NCI-H1048 (cell line): ENCODE data around the gene DDN.
A peak's percentile ranks its signal among the peaks of the same experiment; 100 is the strongest.

Source experiments
- DNase-seq: peaks from one replicate; lab custom pipeline; 2025; lab: John Stamatoyannopoulos, UW

Gene DDN

DNA sequence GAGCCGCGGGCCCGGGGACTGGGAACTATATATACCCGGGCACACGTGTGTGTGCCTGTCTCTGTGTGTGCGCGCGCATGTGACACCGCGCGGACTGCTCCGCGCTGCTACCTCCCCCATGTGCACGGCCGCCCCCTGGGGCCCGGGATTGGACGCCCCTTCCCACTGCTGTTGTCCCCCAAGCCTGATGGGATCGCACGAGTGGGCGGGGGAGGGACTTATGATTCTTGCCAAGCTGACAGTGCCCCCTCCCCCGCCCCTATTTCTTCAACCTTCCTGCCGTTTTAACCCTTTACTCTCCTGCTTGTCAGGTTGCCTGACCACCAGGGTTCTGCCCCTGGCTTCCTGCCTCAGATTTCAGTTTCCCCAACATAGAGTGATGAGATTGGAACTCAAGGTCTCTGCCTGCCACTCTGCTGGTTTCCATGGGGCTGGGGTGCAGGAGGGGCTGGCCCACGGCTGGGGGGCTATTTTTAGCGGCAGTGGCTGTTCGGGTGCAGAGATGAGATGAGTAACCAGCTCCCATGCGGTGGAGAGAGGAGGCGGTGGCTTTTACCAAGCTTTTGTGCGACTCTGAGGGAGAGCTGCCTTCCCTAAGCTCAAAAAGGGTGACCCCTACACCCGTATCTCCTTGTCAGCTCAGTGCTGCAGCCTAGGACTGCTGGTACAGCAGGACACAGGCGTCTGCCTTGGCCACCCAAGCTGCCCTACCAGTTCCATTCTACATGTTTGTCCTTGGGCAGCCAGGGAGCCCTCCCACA lies at the start of gene DDN:
DDN (minus strand) TSS at position 5 of the 761 bp plus-strand sequence. CDS start 88 bp downstream, outside the sequence.
- DNase-seq = no peak

DNA sequence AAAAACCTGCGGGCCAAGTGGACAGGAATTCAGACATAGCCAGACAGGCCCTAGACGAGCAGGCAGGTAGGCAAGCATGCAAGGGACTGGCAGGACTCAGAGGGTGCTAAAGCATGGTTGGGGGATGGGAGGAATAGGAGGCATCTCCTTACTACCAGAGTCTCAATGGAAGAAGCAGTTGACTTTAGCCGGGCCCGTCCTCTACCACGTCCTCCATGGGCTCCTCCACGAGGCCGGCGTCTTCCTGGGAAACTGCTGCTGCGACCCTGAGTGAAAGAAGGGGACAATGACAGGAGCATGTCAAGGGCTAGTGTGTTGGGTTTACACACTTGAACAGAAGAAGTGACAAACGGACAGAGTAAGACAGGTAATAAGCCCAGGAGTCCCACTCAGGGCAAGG lies 49.8 kb upstream of the DDN start:
- no peak for DNase-seq

DNA sequence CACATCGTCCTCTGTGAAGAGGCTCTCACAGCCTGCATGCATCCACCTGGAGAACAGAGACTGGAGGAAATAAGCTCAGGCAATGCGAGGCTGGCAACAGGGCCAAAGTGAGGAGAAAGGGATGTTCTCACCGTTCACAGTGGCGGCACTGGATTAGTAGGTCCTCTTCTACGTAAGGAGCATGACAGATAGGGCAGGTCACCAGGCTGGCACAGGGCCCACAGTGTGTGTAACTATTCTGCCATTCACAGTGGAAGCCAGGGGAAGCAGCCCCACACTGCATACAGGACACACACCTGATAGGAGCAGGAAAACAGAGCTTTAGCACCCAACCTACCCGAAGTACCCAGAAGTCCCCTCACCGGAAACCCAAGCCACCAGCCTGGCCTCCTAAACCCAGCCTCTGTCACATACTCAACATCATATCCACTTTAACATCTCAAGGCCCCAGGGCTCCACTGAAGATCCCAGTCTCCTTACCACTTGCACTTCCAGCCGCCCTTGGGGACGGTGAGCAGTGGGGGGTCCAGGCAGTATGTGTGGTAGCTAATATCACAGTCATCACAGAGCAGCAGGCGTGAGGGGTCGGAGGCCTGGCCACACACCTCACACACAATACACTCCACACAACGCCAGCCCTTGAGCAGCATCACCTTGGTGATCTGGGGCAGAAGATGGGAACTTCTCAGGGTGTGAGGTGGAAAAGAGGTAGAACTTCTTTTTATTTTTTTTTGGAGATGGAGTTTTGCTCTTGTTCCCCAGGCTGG lies 47.1 kb upstream of the DDN start:
- DNase-seq = no peak

DNA sequence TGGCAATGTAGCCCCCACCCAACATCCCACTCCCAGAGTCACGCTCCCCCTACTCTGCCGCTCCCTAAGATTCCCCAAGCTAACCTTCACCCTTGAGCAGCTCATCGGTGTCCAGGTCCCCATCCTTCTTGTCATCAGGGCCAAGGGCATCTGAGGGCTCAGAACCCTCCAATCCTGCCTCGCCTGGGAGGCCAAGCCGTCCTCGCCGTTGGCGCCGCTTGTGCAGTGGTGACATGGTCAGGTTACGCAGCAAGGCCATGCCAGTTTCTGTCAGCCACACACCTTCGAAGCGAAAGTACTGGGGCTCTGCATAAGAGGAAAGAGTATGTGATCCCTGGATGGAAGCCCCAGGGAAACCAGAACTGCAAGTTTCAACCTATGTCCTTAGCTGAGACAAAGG lies 45.5 kb upstream of the DDN start:
- DNase-seq = no peak

DNA sequence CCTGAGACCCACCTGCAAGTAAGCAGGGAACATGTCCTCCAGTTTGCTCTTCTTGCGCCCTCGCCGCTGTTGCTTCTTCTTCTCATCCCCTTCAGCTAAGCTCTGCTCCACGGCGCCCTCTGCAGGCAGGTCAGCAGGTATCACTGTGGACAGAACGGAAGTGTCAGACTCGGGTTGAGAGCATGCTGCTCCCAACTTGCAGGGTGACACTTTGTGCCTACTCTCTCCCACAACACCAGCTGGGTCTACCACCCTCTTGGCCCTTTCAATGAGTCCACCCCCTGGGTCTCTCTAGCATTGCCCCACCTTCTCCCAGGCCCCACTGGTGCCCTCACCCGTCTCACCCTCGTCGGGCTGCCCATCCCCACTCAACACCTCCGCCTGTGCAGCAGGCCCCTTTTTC lies 44.7 kb upstream of the DDN start:
- peak; percentile 38 for DNase-seq

DNA sequence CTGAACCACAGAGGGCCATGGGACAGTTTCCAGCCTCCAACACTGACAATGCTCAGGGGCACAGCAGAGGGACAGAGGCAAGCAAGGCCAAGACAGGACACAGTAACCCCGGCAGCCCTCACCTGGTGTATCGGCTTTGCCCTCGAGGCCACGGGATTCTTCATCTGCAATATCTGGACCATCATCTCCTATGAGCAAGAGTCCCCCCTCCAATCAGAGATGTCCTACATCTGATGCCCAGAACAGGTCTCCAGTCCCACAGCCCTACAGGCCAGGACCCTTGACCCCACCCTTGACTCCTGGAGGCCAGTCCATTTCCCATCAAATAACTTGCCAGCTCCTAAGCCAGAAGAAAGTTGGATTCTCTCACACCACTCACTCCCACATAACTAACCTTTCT lies 44.1 kb upstream of the DDN start:
- no peak for DNase-seq

DNA sequence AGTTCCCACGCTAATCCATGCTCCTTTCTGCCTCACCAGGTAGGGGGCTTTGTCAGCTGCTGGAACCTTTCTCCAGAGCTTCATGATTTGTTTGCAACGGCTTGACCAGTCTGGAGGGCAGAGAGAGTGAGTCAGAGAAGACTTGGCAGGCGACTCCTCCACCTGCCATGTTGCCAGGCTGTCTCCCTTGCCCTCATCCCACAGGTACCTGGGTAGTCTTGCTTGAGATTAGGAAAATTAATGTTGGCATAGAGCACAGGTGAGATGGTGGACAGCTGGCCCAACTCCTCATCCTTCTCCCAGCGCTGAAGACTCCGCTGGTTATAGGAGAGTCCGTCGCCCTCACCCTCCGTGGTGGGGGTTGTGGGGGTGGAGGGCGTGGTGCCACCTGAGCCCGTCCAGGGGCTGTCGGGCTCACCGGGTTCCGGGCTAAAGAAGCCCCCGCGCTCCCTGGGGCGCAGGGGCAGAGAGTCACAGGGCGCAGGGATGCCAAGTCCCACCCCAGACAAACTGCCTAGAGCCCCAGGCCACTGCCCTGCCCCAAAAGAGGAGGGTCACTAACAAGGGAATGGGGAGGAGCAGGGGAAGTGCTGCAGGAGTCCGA lies 42.8 kb upstream of the DDN start:
- DNase-seq = no peak

DNA sequence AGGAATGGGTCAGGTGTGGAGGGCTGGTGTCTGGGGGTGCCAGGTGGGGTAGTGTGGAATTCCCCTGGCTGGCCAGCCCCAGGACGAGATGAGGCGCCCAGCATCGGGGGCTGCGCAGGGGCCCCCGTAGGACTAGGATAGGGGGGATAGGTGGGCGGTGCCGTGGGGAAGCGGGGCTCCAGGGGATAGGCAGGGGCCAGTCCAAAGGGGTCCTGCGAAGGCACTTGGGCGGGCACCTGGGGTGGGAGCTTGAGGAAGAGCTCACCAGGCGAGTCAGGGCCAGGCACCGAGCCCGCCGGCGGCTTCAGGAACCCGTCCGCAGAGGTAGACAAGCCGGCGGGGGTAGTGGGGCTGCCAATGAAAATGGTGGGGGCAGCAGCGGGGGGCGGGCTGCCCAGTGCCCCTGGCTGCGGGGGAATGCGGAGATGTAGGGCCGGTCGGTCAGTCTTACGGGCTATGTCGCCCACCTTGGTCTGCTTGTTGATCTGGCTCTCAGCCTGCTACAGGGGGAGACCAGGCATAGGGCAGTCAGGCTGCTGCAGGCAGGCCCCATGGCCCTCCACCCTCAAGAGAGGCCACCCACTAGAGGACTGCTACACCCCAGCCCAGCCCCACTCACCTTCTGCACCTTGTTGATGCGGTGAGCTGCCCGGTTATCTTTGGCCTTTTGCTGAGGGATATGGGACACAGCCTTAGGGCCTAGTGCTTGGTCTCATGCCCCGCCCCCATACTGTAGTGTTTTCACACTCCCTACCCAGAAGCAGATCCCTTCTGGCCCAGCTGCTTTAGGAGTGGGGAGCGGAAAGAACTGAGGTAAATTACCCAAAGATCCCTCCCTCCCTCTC lies 42.1 kb upstream of the DDN start:
- no peak for DNase-seq

DNA sequence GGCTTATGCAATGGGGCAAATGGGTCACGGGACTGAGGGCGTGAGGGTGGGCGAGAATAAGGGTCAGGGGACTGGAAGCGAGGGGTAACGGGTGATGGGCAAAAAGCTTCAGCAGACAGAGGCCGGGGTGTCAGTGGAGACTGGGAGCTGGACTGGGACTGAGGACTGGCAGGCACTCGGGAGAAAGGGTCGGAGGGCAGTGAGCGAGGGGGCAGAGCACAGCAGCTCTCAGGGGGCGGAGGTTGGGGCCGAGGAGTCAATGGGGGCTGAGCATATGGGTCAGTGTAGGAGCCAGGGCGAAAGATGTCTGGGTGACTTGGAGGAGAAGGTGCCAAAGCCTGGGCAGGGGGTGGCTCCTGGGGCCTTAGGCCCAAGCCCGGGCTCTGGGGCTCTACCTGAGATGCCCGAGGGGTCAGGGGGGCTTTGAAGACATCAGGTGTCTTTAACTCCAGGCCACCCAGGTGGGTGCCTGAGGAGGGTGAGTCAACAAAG lies 41.2 kb upstream of the DDN start:
- DNase-seq = no peak

DNA sequence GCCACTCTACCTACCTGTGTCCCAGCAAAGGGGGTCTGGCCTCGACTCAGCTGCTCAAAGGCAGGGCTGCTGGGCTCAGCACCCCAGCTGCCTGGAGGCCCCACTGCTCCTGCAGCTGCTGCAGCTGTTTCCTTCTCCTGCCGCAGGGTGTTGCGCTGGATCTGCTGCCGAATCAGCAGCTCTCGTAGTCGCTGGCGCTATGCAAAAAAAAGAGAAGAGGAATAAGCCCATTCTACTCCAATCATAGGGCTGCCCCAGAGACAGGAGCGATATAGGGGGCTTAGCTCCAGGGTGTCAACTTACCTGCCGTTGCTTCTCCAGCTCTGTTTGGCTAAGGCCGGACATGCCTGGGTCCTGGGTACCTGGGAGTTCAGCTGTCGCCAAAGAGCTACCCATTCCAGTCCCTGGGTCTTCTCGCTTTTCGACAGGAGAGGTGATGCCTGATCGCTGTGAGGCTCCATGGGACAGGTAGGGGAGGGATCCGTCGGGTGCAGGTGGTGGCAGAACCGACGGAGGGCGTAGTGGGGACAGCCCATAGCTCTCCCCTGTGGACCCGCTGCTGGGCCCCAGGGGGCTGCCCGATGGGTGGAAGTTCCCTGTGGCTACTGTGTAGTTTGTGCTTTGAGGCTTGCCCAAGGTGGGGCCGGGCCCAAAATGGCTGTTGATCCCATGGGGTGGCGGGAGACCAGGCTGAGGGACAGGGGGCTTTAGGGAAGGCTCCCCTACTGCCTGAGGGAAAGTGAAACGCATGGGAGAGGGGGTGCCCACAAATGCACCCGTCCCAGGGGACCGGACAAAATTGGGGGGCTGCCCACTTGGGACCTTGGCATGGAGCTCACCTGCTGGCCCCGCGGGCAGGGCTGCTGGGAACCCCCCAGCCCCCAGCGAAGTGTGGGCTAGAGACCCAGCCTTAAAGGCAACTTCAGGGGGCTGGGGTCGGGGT lies 40.5 kb upstream of the DDN start:
- DNase-seq = no peak

DNA sequence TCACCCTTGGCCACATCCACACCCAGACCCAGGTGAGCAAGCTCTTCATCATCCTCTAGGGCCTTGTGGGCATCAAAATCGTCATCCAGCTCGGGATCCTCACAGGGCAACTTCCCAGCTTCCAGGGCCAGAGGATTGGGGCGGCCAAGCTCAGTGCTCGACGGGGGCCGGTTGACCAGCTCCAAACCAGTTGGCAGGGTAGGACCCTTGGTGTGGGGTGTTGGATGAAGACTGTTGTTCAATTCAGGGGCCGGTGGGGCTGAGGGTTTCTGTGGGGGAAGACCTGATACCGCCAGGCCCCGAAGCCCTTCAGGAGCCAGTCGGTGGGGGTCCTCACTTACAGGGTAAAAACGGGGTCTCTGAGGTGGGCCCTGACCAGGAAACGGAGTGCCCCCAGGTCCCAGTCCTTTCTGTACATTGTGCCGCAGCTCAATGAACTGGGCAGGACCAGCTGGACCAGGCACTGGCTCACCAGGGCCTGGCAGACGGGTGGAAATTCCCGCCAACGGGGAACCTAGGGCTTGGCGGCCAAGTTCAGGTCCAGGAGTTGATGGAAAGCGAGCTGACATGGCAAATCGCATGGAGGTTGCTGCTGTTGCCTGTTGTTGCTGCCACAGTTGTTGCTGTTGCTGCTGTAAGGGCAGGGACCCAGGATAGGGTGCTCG lies 39.2 kb upstream of the DDN start:
- no peak for DNase-seq

DNA sequence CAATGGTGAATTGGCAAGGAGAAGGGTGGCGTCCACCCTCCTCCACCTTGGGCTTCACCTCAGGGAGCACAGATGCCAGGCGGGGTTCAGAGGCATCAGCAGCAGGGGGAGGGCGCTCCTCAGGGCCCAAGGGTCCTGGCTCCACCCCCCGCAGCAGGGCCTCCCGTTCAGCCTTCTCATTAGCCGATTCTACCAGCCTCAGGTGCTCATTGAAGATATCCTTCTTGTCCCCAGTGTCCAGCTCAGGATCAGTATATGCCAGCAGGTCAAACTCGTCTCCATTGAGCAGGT lies 38.7 kb upstream of the DDN start:
- DNase-seq = no peak

DNA sequence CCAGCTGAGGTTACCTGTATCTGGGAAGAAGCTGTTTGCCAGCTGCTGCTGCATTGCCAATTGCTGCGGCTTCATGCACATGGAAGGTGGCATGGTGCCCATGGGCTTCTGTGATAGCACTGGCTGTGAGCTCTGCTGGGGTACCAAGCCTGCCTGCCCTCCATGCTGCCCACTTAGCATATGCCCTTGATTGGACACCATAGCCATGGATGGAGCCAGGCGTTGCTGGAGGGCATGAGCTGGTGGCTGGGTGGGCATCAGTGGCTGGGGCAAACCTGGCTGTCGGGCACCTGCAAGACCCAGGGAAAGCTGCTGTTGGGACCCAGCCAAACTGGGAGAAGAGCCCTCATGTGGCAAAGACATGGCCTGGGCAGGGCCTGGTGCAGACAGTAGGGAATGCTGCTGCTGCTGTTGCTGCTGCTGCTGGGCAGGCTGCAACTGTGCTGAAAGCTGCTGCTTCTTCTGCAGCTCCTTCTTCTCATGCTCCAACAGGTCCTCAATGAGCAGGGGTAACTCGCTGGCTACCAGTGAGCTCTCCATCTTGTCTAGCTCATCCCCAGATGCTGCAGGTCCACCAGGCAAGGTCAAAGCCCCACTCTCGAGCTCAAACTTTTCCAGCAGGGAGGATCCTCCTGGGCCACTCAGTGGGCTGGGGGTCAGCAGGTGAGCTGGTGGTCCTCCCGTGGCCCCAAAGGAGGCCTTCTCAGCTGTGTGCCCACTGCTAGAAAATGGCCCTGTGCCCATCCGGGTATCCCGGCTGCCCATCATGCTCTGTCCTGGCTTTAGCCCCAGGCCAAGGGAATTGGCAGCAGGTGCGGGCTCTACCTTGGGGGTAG lies 38.2 kb upstream of the DDN start:
- DNase-seq = no peak

DNA sequence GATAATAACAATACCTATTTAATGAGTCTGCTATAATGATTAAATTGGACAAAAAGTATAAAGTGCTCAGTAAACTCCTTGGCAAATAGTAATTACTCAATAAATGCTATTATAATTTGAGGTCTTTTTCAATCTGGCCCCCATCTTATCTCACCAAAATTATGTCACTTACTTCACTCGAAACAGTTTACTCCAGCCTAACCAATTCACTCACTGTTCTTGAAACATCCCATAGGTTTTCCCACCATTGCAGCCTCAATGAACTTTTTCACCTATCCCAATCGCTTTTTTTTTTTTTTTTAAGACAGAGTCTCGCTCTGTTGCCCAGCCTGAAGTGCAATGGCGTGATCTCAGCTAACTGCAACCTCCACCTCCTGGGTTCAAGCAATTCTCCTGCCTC lies 36.9 kb upstream of the DDN start:
- no peak for DNase-seq

DNA sequence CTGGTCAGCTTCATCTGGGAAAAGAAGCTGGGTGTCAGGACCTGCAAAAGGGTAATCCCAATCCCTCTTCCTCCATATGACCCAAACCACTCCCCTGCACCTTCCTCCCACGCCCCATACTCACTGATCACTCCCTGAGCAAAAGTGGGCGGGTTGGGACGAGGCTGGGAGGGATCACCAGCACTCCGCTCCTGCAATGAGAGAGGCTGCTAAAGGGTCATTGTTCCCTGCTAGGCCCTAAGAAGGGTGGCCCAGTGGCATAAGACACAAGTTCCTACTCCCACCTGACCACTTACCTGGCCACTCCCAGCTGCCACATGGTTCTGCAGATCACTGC lies 35.1 kb upstream of the DDN start:
- no peak for DNase-seq

DNA sequence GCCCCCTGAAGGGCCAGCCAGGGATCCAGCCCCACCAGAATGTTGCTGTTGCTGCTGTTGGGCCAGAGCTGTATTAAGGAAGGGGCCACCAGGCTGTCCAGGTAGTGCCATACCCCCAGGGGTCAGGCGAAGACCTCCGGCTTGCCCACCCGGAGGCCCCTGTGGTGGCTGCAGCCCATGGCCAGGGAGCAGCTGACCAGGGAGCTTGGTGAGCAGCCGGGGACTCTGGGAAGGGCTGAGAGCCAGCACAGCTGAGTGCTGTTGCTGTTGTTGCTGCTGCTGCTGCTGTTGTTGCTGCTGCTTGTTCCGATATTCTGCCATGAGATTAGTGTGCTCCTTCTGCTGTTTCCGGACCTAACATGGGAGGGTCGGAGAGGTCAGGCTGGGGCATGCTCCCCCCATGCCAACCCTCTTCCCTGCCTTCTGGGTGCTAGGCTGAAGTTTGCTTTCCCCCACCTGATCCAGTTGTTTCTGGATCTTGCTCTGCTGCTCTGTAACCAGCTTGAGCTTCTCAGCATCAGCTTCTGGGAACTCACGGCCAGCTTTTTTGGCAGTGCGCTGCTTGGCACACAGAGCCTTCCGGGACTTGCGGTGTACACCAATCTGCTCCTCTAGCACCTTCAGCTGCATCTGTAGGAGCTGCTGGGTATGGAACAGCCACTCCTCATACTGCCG lies 34.6 kb upstream of the DDN start:
- DNase-seq = no peak

DNA sequence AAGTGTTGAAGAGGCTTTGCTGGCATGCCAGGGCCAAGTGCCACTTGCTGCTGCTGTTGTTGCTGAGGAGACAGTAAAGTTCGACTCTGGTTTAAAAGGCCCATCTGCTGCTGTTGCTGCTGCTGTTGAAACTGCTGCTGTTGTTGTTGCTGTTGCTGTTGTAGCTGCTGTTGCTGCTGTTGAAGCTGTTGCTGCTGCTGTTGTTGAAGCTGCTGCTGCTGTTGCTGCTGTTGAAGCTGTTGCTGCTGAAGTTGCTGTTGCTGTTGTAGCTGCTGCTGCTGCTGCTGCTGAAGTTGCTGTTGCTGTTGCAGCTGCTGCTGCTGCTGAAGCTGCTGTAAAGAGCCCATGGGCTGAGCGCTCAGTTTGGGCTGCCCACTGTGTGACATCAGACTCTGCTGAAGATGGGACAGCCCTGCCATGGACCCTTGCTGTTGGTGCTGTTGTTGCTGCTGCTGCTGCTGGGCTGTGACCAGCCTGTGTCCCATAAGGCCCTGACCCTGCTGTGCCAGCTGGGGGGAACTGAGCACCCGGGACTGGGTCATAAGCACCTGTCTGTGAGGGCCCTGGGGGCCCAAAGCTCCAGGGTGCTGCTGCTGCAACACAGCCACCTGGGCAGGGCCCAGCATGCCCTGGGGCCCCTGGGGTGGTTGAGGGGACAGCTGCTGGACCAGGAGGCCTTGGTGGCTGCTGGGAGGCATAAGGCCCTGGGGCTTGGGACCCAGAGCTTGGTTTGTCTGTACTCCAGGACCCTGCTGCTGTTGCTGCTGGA lies 33.7 kb upstream of the DDN start:
- DNase-seq = no peak

DNA sequence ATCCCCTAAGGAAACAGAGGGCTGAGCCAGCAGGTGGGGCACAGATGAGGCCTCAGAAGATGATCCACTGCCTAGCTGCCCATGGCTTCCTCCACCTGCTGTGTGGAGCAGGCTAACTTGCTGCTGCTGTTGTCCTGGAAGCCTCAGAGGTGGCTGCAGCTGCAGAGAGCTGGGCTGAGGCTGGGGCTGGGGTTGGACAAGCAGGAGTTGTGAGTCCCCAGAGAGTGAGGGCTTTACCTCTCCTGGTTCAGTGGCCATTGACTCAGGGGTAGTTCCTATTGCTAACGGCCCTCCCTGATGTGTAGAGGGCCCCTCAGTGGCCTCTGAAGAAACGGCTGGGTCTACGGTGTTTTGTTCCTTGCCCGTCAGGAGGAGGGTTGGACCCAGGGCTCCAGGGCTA lies 33.1 kb upstream of the DDN start:
- DNase-seq = no peak
